GM21737 (cell line): ENCODE measurements around the gene HSFX3.
"Not testable (repeated sequence)": the region's sequence is repeated elsewhere in the genome, so short reads cannot be mapped to it uniquely, and the experiment has no call there.

Experiments used
- ATAC-seq: cut with Tn5 transposase; IDR thresholded peaks from one replicate; pipeline ENCODE4 v1.9.1; 2021; ENCODE audit warnings: mild to moderate bottlenecking, moderate library complexity; ENCODE audit not compliant: unreplicated experiment

The HSFX3 gene

DNA sequence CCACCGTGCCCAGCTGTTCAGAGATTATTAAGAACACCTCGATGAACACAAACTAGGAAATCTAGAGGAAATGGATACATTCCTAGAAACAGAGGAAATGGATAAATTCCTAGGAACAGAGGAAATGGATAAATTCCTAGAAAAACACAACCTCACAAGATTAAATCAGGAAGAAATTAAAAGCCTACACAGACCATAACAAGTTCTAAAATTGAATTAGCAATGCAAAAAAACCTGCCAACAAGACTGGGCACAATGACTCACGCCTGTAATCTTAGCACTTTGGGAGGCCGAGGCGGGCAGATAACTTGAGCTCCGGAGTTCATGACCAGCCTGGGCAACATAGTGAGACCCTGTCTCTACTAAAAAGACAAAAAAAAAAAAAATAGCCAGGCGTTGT lies 31.5 kb downstream of the HSFX3 start:
- ATAC-seq = no peak

DNA sequence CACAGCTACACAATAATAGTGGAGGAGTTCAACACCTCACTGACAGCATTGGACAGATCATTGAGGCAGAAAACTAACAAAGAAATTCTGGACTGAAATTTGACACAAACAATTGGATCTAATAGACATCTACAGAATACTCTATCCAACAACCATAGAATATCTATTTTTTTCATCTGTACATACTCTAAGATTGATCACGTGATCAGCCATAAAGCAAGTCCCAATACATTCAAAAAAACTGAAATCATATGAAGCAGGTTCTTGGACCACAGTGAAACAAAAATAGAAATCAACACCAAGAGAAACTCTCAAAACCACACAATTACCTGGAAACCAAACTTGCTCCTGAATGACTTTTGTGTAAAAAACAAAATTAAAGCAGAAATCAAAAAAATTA lies 32.4 kb downstream of the HSFX3 start:
- no peak for ATAC-seq

DNA sequence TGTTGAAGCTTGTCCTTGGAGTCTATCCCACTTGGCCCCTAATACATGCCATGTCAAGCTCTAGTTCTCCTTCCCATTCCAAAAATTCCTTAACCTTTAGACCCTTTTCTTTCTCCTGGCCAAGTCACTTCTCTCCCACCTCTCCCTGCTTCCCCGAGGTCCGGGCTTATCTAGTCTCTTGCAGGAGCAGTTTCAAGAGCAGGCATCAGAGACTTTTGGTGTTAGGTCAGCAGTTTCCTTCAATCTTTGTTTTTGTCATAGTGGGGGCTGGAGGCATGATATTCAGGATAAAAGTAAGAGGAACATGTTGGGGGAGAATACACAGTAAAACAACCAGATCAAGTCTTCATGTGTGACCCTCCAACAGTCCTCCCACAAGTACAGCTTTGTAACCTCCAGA lies 33.1 kb downstream of the HSFX3 start:
- ATAC-seq = no peak

DNA sequence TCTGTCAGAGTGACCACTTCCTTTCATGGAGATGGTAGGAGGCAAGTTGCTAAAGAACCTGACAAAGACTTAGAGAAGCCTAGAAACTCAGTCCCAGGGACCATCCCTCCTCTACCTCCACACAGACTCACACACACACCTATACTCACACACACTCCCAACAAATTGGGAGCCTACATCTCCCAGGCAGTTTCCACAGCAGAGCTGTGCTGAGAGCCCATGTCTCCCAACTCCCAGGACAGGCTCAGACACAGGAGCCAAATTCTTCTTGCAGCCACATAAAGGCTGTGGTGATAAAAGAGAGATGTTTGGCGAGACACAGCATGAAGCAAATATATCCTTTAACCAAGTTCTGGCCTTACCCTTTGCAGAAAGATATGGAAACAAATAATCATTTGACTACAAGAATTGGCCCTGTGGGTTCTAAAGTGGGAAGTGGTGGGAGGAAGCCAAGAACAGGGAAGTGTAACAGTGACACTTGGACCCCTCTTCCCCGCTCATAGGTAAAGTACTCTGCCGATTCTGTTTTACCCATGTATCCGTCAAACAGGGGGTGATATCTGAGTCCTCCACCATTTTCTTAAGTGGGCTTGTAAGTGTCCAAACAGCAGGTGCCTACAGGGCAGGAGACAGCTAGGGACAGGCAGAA lies 33.6 kb downstream of the HSFX3 start:
- no peak for ATAC-seq

DNA sequence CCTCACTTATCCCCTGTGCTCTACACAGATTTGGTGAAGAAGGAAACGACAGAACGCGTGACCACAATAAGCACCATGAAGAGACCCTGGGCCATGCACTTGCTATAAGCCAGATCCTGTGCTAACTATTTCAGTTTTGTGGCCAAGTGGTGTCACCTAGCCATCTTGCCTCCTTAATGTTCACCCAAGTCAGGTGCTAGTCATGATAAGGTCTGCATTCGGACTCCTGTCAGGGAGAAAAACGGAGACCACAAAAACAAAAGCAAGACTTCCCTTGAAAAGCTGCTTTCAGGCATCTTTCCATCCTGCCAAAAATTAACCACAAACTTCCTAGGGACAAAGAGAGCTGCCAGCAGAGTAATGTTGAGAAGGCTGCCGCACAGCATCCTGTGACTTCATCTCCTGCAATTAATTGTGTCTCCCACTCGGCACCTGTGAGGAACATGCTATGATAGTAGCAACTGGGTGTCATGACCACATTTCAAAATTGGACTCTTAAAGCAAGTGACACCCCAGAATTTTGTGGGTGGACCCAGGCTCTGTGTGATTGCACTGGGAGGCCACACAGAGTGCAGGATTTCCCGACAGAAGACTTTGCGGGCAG lies 35.8 kb downstream of the HSFX3 start:
- ATAC-seq = no peak

DNA sequence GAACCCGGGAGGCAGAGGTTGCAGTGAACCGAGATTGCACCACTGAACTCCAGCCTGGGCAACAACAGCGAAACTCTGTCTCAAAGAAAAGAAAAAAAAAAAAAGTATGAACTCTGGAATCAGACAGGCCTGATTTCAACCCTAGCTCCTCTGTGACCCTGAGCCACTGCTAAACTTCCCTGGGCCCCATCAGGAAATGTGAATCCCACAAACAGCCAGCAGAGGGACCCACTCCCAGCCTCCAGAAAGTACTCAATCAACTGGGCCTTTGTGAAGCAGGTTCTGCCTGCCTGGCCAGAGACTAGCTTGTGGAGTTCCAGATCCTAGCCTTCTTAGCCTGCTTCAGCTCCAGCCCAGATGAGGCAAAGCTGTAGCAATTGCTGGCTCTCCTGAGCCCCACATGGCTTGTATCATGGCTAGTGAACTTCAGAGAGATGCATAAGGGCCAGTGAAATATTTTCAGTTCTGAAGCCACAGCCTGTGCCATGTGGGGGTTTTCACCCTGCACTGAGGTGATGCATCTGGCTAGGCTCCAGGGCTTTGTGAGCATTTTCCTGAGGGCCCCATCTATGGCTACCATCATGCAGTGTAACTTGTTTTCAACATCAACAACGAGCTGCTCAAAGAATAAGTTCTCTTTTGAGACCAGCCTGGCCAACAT lies 37.4 kb downstream of the HSFX3 start:
- no peak for ATAC-seq

DNA sequence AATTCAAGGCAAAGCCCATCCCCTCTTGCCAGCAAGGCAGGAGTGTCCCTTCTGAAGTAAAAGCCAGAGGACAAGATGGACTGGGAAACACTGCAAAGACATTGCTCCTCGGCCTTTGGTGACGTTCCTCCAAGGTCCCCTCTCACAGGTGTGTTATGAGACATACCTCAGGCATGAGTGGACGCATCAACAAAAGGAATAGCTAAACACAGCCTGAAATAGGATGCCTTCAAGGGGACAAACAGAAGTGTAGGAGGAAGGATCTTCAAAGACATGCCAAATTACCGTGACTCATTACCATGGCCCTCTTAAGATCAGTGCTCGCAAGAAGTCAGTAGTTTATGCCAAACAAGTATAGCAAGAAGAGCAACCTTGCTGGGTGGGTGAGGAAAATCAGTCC lies 38.6 kb downstream of the HSFX3 start:
- no peak for ATAC-seq

DNA sequence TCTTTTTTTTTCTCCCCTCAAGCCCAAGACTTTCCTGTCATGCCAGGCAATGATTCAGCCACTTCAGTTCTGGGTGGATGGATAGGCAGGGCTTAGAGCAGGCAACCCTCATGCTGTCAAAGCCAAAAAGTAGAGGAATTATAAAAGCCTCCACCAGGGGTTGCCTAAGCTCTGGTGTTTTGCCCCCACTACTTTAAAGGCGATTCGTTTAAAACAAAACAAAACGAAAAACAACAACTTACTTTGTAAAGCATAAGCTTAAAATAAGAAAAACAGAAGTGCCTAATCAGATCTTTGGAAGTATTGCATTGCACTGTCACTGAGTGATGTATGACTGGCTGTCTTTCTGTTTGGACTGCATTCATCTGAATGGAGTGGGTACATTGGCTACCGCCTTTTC lies 39.3 kb downstream of the HSFX3 start:
- no peak for ATAC-seq

DNA sequence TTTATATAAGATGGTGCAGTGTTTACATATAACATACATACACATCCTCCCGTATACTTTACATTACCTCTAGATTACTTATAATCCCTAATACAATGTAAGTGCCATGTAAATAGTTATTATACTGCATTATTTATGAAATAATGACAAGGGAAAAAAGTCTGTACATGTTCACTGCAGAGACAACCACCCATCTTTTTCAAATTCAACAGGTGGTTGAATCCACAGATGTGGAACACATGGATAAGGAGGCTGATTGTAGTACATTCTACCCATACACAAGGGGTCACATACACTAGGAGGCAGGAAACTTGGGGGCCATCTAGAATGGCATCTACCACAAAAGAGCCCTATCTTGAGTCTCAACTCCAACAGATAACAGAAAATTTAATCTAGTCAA lies 41.3 kb downstream of the HSFX3 start:
- no peak for ATAC-seq

DNA sequence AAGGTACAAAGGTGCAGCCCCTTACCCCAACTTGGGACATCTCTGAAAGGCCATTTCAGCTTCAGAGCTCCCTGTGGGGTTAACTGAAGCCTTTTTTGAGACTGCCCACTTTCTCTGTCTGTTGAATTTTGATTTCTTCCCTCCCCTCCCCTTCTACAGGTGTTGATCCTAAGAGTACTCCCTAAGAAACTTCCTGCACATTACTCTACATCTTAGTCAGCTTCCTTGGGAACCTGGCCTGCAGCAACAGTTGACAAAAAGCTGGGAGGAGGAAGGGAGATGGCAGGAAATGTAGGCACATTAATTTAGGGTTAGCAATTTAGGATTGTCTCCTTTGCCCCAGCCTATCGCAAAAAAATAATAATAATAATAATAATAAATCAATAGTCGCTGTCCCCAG lies 43.4 kb downstream of the HSFX3 start:
- no peak for ATAC-seq

DNA sequence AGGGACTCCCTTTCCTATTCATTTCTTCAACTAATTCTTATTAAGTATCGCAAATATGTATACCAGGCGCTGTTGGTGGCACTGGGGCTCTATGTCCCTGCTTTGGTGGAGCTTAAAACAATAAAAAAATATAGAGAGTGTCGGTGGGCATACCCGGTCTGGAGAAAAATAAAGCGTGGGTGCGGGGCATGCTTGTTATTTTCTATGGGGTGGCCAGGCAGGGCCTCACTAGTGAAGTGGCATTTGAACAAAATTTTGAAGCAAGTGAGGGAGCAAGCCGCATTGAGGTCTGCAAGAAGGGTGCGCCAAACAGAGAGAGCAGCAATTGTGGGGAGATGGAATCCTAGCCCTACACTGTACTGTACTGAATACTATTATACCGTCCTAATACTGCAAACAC lies 44.1 kb downstream of the HSFX3 start:
- ATAC-seq = no peak

DNA sequence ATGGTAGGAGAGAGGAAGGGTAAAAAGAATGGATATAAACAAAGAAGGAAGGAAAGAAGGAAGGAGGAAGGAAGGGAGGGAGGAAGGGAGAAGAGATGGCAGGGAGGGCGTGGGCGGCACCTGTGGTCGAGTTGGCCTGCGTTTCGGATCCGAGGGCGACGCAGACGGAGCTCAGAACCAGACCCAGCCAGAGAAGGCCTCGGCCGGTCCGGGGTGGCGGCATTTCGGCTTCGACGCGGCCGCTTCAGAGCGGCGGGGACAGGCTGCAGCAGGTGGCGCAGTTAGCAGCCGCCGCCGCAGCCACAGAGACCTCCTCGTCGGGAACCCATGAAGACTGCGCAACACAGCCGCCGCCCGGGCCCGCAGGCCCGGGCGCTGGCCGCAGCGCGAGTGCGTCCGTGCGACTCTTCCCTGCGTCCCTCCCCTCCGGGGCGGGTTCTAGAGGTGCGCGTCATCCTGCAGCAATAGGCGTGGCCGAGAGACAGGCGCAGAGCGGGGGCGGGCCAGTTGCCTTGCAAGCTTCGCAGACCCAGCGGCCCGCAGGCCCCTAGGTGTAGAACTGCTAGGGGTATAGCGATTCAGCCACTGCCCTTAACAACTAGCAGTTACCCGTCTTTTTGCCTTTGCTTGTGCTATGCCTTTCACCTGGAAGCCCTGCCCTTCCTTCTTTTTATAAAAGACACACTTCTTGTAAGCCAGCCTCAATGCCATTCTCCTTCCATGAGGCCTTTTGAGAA lies 44.6 kb downstream of the HSFX3 start, which contains the start of gene IDS:
Gene IDS, minus strand, starts transcription at position 392 of the 737 bp plus-strand sequence. Its CDS starts 169 bp downstream, at position 223.
- peak; percentile 87 for ATAC-seq

DNA sequence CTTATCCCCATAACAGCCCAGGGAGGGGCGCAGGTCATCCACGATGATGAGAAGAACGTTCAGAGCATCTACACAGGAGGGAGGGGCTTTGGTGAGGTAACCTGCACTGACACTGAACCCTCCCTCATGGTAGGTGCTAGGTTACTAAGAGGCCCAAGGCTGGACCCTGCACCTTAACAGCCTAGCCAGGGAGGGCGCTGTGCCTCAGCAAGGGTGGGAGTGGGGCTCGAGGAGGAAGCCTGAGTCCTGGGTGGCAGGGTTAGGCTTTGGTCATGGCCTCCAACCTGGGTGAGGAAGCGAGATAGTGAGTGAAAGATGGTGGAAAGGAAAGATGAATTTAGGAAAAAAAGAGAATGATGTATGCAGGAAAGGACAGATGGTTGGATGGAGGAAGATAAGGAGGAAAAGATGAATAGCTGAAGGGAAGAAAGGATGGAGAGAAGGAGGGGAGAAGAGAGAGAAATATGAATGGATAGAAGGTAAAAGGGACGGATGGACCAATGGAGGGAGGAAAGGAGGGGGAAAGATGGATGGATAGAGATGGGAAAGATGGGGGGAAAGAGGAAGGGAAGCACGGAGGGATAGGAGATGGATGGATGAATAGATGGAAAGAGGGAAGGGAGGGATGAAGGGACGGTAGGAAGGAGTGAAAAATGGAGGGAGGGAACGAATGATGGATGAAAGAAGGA lies 45.4 kb downstream of the HSFX3 start:
- peak; percentile 53 for ATAC-seq

DNA sequence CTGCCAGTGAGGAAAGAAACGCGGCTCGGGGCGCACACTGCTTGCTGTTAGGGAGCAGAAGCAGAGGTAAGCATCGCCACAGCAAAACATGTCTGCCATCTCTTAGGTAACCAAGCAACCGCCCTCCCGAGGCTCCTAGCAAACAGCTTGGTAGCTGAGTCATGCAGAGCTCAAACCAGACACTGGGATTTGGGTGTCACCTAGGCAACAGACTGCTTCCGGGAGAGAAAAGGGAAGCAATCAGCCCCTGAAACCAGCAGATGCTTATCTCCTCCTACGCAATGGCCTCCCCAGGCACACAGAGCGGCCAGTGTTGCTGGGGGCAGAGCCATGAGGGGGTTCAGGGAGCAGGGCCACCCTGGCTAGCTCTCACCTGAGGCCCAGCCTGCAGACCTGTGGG lies 46.3 kb downstream of the HSFX3 start:
- ATAC-seq = peak; percentile 66

DNA sequence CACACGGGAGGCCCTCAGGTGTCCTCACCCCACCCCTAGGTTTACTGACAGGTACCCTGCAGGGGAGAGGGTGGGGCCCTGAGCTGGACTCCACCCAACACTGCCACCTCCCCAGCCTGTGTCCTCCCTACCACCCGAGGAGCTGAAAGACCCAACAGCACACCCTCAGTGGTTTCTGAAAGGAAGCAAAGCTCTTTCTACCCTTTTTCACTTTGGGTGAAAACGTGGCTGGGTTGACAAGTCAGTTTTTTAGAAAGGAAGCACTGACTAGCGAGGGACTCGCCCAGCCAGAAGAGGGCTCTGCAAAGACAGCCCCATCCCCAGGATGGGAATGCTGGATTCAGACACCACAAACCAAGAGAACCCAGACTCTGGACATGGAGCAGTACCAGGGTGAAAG lies 46.8 kb downstream of the HSFX3 start:
- ATAC-seq = not testable (repeated sequence)

DNA sequence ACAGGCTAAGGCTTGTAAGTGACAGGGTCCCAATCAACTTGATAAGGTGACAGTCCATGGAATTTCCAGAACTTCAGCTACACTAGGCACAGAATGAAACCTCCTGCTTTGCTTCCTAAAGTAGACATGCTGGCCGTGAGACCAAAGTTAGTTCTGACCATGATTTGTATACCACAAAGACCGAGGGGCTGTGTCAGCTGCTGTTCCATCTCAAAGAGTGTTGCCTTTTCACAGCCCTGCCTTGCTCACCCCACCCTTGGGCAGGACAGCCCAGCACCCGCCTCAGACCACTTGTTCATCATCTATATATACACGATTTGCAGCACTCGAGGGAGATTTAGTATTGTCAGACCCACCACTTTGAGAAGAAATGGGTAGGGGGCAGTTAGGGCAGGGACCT lies 50.0 kb downstream of the HSFX3 start:
- no peak for ATAC-seq

DNA sequence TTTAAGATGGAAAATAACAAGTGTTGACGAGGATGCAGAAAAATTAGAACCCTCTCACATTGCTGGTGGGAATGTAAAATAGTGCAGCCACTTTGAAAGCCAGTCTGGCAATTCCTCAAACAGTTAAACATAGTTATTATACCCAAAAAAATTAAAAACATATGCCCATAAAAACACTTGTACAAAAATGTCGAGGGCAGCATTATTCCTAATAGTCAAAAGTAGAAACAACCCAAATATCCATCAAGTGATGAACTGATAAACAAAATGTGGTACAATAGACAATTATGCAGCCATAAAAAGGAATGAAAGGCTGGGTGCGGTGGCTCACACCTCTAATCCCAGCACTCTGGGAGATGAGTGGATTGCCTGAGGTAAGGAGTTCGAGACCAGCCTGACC lies 51.0 kb downstream of the HSFX3 start:
- no peak for ATAC-seq
